SW480 (cell line): Measurements from ENCODE around the gene IFT27.
"Not testable (repeated sequence)": the region's sequence is repeated elsewhere in the genome, so short reads cannot be mapped to it uniquely, and the experiment has no call there.

Experiments
- DNase-seq: peaks from one replicate; pipeline ENCODE4 v3.0.0-alpha.2; 2016; ENCODE audit warnings: low spot score

IFT27 gene

DNA sequence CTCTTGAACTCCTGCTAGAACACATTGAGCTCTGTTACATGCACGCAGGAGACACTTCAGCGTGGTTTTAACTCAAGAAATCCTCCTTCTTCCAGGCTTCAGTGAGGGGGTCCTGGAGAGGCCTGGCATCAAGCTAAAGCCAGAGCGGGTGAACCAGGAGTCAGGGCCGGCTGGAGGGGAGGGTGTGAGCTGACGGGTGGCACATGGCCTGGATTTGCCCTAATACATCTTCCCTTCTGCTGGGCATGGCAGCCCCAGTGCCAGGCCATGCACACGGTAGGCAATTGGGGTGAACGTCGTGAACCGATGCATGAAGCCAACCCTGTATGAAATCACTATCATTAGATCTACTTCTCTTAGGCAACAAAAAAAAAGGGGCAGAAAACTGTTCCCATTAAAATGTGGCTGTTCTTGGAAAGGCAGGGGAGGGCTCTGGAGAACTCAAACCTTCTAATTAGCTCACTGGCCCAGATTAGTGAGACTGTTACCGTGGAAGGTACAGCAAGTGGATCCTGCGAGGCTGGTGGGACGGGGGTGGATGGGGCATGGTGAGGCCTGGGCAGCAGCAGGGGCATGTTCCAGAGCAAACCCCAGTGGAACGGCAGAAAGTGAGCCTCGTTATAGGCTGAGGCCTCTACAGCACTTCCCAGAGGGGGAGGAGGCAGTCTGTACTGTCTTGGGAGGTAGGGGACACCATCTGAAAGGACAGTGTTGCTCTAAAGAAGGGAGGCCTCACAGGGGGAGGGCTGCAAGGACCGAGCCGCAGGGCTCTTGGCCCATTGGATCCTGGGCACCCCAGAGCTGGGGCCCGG is 10.6 kb downstream of the IFT27 start:
- no peak for DNase-seq

DNA sequence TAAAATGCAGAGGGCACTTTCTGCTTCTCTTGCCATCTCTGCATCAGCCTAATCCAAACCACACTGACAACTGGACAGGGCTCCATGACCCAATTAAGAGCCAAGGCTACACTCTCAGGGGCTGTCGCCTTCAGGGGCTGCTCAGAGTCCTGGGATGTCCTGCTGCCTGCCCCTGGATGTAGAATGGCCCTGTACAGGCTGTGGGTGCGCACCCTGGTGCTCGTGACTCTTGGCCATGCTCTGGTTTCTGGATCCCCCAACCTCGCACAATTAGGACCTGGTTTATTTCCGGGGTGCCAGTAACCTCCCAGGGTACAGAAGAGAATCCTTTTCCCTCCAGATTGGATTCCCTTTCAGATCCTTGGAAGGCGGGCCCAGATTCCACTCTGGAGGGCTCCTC is 11.3 kb downstream of the IFT27 start:
- DNase-seq = no peak

DNA sequence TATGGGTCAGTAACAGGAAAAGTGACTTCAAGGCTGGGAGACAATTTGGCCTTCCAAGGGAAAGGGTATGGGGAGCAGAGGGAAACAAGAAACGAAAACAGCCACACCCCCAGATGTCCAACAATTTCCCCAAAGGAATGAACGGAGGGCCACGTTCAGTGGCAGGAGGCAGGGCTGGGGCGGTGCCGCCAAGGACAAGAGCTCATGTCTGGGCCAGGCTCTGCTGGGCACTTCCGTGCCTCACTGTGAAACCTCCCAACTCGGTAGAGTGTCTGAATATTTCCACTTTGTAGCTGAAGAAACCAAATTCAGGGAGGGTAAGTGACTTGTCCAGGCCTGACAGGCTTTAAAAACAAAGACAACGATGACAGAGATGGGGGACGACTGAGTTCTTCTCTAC is 11.9 kb downstream of the IFT27 start:
- no peak for DNase-seq

DNA sequence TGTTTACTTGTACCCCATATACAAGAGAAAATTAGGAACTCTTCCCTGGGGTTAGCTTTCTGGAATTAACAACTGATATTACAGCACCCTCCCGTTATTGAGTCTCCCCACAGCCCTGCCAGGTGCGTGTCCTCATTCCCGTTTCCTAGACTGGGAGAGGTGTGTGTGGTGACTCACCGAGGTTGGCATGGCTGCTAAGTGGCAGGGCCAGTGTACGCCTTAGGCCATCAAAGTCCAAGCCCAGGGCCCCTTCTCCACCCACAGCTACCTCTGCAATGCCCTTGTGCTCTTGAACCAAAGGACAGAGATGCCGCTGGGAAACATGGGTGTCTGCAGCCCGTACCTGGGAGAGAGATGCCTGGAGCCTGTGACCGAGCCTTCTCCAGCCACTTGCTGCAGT is 12.3 kb downstream of the IFT27 start:
- DNase-seq = peak; percentile 36

DNA sequence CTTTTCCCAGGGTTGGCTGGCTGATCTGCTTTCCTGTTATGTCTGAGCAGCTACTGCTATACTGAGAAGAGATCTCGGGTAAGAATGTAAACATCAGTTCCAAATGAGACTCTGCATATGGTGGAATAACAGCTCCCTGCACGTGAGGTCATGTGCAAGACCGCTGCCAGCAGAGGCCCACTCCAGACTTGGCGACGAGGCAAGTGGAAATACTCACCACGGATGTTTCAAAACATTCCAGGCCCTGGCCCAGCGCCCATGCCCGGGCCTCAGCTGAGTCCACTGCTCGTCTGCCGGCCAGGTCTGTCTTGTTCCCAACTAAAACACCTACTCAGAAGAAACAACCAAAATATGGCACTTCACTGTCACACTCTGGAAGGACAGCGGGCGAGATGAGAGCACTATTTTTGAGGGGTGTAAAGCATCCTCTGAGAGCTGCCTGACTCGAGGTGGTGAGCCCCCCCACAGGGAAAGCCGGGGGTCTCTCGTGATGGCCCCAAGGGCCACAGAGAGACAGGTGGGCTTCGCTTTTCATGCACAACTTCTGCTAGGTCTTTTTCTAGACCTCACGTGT is 13.1 kb downstream of the IFT27 start:
- no peak for DNase-seq

DNA sequence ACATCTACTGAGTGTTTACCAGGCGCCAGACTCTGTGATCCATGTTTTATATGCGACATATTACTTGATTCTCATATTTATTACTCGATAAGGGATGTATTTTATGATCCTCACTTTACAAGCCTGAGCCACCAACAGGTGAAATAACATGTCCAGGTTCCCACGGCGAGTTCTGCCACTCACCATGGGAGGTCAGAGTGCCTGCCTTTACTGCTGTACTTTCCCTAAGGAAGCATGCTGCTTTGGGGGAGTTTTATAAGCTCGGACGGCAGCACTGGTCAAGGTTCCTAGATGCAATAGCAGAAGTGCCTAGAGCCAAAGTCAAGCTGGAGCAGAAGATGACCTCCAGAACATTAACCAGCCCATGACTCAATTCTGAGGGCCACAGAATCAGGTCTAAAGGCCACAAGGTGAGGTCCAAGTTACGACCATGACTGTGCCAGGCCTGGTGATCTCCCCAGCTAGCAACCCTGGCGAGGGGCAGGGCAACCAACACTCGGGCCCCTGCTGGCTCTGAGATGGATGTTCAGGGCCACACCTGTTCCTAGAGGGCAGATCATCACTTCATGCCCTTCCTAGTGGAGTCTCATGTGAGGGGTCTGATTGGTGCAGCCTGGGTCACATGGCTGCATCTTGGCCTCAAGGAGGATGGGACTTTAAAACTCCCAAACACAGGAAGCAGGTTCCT is 14.2 kb downstream of the IFT27 start:
- no peak for DNase-seq

DNA sequence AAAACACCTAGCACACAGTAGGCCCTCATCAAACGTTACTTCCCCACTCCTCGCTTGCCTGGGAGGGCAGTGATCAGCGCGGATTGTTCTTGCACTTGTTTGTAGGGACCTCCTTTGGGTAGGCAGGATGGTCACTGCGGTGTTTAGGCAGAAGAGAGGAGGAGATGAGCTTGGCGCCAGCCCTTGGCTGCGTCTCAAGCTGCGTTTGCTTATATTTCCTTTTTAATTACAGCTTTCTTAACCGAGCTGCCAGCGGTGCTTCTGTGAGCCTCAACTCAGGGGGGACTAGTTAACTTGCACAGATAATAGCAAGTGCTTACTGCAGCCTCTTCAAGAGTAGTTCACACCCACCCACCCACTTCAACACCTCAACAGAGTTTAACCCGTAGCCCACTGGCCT is 15.1 kb downstream of the IFT27 start:
- DNase-seq = no peak

DNA sequence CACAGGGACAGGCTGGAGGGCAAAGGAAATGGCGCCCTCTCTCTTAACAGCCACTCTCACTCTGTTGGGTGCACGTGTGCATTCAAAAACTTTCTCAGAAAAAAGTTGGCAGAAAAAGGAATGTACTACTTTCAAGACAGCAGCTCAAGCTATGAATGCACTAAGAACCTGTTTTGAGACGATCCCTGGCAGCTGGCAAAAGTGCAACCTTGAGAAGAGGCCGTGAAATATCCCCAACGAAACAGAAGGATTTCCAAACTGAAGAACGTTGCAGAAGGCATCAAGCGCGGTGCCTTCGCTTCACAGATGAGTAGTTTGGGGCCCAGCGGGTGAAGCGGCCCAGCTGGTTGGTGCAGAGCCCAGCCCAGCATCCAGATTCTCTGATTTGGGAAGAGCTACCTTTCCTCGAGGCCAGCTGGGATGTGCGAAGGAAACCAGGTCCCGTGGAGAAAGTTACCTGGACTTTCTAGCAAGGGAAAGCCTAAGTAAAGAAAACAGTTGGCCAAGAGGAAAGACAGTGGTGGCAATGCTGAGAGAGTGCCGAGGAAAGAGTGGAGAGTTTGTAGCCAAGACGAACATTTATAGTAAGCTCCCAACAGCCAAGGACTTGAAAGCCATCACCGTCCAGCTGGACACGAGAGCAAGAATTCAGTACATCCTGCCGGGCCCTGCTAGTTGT is 16.3 kb downstream of the IFT27 start:
- no peak for DNase-seq

DNA sequence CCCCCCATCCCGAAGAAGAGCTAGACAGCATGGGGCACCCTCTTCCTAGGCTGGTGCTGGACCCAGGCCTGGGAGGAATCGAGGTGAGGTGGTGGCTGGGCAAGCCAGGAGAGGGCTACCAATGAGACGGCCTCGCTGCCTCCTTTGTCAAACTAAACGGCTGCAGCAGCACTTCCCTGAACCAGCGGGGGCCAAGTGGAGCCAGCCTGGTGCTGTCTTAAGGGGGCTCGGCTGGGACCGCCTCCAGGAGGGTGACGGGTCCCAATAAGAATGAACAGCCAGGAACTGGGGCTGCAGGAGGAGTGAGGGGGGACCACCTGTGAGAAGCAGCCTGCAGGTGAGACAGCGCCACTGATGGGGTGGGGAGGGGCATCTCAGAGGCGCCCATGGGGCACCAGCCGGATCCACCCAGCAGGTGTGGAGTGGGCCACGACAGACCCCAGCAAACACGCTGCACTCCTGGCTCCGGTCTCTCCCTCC is 17.1 kb downstream of the IFT27 start:
- DNase-seq = no peak

DNA sequence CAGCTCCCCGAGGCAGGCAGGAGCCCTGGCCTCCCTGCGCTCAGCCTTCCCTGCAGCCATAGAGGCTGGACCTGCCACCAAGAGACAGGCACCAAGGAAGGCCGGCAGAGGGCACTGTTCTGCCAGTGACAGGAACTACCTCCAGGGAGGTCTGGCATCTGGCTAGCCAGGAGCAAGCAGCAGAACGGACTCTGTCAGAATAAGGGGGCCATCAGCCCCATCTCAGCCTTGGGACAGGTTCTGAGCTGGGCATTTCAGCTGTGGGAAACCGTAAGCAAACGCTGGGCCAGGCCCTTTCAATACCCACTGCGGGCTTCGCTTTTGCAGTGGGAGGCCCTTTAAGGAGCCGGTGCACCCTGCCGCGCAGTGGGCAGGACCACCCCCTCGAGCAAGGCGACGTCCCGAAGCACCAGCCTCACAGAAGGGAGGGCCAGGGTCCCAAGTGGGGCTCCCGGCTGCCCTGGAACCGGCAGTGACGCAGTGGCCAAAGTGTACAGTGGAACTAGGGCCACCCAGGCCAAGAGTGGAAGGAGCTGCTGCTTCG is 18.2 kb downstream of the IFT27 start:
- peak; percentile 62 for DNase-seq

DNA sequence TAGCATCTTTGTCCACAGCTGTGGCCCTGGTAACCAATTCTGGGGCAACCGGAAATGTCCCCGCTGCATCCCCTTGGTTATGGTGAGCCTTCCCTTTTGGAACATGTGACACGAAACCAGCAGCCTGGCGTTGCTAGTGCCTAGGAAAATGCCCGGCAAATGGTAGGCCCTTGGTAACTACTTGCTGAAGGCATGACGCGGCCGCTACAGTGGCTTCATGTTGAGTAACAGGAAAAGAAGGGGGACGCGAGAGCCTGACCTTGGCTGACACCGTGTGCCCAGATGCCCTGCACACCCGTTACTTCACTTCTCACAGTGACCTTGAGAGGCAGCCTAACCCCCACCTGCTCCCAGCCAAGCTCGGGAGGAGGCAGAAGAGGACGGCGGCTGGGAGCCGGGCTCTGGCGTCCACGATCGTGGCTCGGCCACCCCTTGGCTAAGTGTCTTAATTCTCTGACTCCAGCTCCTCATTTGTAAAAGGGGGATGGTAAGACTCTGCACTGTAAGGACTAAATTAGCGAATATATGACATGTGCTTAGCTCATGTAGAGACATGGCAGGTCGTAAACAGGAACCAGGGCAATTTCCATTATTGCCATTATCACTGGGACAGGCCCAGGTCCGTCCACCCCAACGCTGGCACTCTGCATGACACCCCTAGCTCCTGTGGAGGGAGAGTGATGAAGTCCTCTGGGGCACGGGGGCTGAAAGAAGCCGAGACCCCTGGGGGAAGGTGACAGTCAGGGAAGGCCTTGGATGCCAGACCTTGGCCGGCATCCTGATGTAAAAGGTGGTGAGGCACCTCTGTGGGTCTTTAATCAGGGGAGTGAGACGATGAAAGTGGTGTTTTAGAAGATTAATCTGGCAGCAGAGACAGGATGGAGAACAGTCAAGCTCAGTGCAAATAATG is 18.9 kb downstream of the IFT27 start:
- no peak for DNase-seq

DNA sequence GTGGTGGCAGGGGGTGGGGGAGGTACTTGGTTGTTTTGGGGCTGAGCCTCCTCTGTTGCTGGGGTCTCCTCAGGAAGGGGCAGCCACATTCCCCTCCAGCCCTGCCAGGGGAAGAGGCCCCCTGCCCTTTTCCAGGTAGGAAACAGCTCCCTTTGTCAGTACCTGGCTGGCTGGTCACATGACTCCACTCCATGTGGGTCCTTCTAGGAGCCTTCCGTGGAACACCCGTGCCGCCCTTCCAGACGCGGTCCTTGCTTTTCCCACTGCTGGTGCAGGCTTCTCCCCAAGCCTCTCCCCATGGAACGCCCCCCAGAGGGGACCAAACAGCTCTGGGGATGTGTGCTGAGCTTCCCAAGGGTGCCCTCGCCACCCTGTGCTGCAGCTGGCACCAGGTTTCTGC is 19.9 kb downstream of the IFT27 start:
- DNase-seq = no peak

DNA sequence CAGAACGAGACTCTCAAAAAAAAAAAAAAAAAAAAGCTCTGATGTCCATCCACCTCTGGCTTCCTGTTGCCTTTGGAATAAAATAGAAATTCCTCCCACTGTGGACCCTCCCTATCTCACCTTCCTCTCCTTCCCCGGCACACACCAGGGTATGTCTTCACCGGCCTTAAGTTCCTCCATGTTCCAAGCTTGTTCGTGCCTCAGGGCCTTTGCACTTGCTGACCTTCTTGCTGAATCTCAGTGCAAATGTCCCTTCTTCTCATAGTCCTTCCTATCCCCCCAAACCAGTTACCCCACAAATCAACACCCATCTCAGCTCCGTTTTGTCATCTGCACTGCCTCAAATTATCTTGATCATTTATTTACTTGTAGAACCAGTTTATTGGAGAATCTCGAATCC is 20.6 kb downstream of the IFT27 start:
- no peak for DNase-seq

DNA sequence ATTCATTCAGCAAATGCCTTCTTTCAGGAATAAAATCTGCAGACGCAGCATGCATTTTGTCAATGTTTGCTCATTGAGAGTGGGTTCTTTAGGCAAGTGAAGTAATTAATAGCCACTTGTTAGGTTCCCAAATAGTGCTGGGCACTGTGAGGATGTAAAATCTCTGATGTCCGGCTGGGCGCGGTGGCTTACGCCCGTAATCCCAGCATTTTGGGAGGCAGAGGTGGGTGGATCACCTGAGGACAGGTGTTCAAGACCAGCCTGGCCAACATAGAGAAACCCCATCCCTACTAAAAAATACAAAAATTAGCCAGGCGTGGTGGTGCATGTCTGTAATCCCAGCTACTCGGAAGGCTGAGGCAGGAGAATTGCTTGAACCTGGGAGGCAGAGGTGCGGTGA is 21.0 kb downstream of the IFT27 start:
- DNase-seq = not testable (repeated sequence)

DNA sequence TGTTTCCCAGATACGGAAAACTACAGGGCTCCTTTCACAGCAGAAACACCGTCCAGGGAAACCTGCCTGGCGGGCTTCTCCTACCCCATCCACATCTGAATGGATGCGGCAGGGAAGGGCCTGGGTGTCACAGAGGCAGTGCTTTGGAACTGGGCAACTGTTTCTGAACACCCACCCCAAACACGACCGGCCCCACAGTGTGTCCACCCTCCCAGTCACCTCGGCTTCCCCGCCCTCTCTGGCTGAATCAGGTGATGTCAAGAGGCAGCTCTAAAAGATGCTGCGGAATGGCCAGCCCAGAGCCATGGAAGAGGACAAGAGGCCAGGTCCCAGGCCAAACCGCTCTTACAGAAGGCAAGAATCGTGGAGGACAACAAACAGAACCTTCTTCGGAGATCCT is 22.0 kb downstream of the IFT27 start:
- no peak for DNase-seq

DNA sequence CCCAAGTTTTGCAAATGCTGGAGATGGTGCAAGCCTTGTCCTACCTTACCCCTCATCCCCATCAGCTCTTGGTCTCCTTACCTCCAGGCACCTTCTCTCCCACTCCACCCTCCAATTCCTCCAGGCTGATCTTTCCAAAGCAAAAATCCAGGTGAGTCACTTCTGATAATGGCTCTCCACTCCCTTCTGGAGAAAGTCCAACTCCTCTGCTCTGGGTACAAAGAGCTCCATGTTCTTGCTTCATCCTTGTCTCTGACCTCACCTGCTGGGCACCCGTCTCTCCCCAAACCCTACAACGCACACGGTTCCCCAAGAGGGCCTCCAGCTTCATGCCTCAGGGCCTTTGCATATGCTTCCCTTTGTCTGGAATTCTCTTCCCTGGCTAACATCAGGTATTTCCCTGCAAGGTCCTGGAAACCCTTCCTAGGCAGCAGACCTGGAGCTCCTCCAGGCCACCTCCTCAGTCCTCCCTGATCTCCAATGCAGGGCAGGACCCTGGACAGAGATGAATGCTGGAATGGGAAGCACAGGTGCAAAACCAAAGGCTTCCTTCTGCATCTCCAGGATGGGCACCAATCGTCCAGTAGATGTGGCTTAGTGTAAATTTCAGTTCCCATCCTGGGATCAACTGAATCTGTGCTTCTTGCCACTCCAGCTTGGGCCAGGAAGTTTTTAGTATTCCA is 22.7 kb downstream of the IFT27 start:
- peak; percentile 11 for DNase-seq

DNA sequence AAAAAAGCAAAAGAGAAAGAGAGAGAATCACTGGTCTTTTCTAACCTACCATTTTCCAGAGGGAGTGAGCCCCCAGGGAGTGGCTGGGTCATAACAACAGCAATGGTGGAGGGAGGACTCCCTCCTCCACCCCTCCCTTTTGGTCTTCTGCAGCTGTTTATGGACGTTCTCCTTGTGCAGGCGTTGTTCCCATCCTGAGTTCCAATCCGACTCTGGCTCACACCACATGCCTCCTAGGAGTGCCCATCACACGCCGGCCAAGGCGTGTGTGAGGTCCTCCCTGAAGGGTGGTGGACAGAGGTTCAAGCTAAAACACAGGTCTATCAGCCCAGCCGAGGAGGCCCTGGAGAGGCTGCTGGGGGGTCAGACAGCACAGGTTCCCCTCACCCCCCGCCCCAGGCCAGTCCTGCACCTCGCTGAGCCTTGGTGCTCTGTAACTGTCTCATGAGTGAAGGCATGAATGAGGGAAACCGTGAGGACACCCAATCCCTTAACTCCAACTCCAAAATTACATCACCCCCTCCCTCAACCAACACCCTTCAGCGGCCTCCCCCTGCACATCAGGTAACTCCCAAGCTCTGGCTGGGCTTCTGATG is 29.4 kb downstream of the IFT27 start:
- DNase-seq = no peak

DNA sequence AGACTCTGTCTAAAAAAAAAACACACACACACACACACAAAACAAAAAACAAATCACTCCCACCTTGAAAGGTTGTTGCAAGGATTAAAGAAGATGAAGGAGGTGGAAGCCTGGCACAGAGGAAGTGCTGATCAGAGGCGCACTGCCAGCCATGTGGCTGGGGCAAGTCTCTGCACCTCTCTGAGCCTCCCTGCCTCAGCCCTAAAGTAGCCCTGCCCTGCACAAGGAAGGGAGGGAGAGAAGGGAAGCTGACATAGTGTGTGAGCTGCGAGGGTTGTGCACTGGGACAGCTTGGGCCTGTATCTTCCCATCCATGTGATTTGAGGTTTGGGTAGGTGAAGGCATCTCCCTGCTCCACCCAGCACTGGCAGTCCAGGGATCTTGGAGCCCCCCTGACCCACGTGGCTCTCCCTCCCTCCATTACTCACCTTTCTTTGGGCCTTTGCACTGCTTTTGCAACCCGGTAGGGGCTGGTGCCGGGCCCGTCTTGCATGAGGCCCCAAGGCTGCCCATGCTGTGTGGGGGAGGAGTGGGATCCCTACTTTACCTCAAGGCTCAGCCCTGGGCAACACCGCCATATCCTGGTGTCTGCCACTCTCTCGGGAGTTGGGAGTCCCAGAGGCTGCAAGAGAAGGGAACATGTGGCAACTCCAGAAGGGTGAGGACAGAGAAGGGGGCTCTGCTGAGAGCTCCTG is 30.5 kb downstream of the IFT27 start:
- DNase-seq = no peak

DNA sequence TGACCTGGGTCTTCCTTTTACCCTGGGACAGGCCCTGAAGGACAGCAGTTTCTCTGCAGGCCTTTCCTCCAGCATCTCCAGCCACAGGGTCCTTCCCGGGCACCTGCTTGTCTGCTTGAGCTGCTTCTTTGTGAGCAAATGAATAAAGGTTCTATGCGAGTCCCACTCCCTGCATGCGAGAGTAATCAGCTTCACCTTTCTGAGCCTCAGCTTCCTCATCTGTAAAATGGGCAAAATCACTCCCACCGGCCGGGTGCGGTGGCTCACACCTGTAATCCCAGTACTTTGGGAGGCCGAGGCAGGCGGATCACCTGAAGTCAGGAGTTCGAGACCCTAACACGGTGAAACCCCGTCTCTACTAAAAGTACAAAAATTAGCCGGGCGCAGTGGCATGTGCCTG is 31.1 kb downstream of the IFT27 start:
- no peak for DNase-seq

DNA sequence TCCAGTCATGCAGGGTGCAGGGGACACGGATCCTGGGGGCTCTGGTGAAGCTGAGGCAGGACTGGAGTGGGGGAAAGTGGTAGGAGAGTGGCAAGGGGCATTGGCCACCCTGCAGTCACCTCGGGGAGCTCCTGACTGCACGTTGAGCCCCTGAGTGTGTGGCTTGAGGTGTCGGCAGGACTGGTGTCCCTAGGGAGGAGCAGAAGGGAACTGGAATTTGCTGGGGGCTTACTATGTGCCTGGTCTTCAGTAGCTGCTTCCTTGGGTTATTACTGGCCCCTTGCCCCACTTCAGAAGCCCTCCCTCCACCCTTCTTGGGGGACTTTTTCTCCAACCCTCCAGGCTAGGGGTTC is 31.5 kb downstream of the IFT27 start:
- DNase-seq = no peak
